ENCODE data around the gene ETV5.

Gene ETV5

GRCh38 chr3:186100398-186100797, 8.5 kb downstream of the ETV5 start:
- H3K79me2 ChIP-seq, result no peaks in the 10 kb centered on the region
- H3K4me3 ChIP-seq (ENCODE audit: low read depth, low read length), result no peak overlapping the region
- no peak overlapping the region for H3K27ac ChIP-seq
- no peaks in the 10 kb centered on the region for H3K36me3 ChIP-seq (ENCODE audit: control insufficient read depth, insufficient read depth, low read length)
- H3K9ac ChIP-seq, result no peak overlapping the region
- H3K9me3 ChIP-seq (ENCODE audit: control insufficient read depth, low read length), result no peaks in the 10 kb centered on the region
- H3K4me2 ChIP-seq (ENCODE audit: low read length), result no peak overlapping the region
- peaks cover 4% of the 10 kb centered on the region for H3K4me1 ChIP-seq
- TF ChIP-seq CTCF (IDR thresholded peaks at IDR 0.05), result no peak
- no peaks in the 10 kb centered on the region for H3K27me3 ChIP-seq (ENCODE audit: control insufficient read depth, insufficient read depth, low read length)
- H2AFZ ChIP-seq, result no peak overlapping the region

GRCh38 chr3:186099178-186099577, 9.7 kb downstream of the ETV5 start:
- no peak overlapping the region for H3K9ac ChIP-seq
- no peak overlapping the region for H3K27ac ChIP-seq
- H2AFZ ChIP-seq, result no peak overlapping the region
- H3K79me2 ChIP-seq, result no peaks in the 10 kb centered on the region
- H3K4me3 ChIP-seq (ENCODE audit: low read depth, low read length), result no peak overlapping the region
- no peaks in the 10 kb centered on the region for H3K27me3 ChIP-seq (ENCODE audit: control insufficient read depth, insufficient read depth, low read length)
- no peak overlapping the region for H3K4me2 ChIP-seq (ENCODE audit: low read length)
- no peaks in the 10 kb centered on the region for H3K9me3 ChIP-seq (ENCODE audit: control insufficient read depth, low read length)
- peaks cover 4% of the 10 kb centered on the region for H3K4me1 ChIP-seq
- no peaks in the 10 kb centered on the region for H3K36me3 ChIP-seq (ENCODE audit: control insufficient read depth, insufficient read depth, low read length)
- TF ChIP-seq CTCF (IDR thresholded peaks at IDR 0.05), result no peak

GRCh38 chr3:186098740-186099139, 10.1 kb downstream of the ETV5 start:
- Histone ChIP-seq H3K36me3 (ENCODE audit: control insufficient read depth, insufficient read depth, low read length) (no peaks in the 10 kb centered on the region), H3K79me2 (no peaks in the 10 kb centered on the region), H3K9me3 (ENCODE audit: control insufficient read depth, low read length) (no peaks in the 10 kb centered on the region), H2AFZ (no peak overlapping the region), H3K4me2 (ENCODE audit: low read length) (no peak overlapping the region), H3K4me1 (peaks cover 6% of the 10 kb centered on the region), H3K9ac (no peak overlapping the region), H3K27ac (no peak overlapping the region), H3K27me3 (ENCODE audit: control insufficient read depth, insufficient read depth, low read length) (no peaks in the 10 kb centered on the region), H3K4me3 (ENCODE audit: low read depth, low read length) (no peak overlapping the region)
- no peak for TF ChIP-seq CTCF (IDR thresholded peaks at IDR 0.05)

- Histone ChIP-seq H3K4me1 (peaks cover 9% of the 10 kb centered on the region), H3K79me2 (no peaks in the 10 kb centered on the region), H3K27ac (no peak overlapping the region), H3K27me3 (ENCODE audit: control insufficient read depth, insufficient read depth, low read length) (no peaks in the 10 kb centered on the region), H2AFZ (no peak overlapping the region), H3K4me2 (ENCODE audit: low read length) (peak overlapping the region; percentile 3), H3K9me3 (ENCODE audit: control insufficient read depth, low read length) (no peaks in the 10 kb centered on the region), H3K9ac (no peak overlapping the region), H3K4me3 (ENCODE audit: low read depth, low read length) (no peak overlapping the region), H3K36me3 (ENCODE audit: control insufficient read depth, insufficient read depth, low read length) (no peaks in the 10 kb centered on the region)
- no peak for TF ChIP-seq CTCF (IDR thresholded peaks at IDR 0.05)
These were observed 11.0 kb downstream of the ETV5 start for GRCh38 chr3:186097663-186098451.

GRCh38 chr3:186097317-186097662, 11.6 kb downstream of the ETV5 start:
- Histone ChIP-seq H3K4me3 (ENCODE audit: low read depth, low read length) (no peak overlapping the region), H3K27ac (no peak overlapping the region), H3K9me3 (ENCODE audit: control insufficient read depth, low read length) (no peaks in the 10 kb centered on the region), H3K36me3 (ENCODE audit: control insufficient read depth, insufficient read depth, low read length) (no peaks in the 10 kb centered on the region), H3K4me2 (ENCODE audit: low read length) (peak overlapping the region; percentile 3), H2AFZ (no peak overlapping the region), H3K9ac (no peak overlapping the region), H3K4me1 (peaks cover 15% of the 10 kb centered on the region), H3K27me3 (ENCODE audit: control insufficient read depth, insufficient read depth, low read length) (no peaks in the 10 kb centered on the region), H3K79me2 (no peaks in the 10 kb centered on the region)
- no peak for TF ChIP-seq CTCF (IDR thresholded peaks at IDR 0.05)

Measured in parathyroid adenoma (tissue), 2 donors.